HG03354 (cell line): ENCODE measurements around the gene IDNK.

ENCODE experiments used
- ATAC-seq: cut with Tn5 transposase; IDR thresholded peaks from one replicate; pipeline ENCODE4 v1.9.1; 2021; ENCODE audit warnings: mild to moderate bottlenecking; ENCODE audit not compliant: unreplicated experiment, poor library complexity, severe bottlenecking

Gene IDNK

DNA sequence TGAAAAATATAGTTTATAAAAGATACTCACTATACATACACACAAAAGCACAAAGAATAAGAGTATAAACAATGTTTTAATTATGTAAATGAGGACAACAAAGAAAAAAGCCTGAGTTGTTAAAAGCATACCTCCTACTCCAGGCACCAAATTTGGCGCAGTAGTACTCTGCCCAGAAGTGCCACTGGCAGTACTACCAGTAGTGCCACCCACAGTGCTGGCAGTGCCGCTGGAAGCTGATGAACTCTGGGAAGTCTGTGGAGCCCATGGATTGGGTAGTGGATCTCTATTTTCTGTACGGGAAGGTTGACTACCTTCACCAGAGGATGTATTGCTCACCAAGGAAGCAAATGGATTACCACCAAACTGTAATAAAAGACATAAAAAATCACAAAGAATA lies 54.7 kb downstream of the IDNK start:
- no peak for ATAC-seq

DNA sequence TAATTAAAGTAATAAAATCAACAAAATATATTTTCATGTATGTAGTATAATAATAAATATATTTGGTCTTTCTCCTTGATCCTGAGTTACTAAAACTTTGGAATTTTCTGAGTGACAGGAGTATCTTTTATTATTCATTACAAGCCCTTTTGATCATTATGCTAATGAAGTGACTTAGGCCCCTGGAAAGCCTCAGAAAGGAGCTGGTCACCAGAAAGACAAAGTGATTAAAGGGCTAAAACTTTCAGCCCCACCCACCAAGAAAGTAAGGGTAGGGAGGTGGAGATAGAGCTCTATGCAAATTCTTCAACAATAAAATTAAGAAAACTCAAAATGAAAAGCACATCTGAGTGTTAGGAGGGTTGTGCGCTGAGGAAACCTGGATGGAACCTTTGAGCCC lies 57.3 kb downstream of the IDNK start:
- no peak for ATAC-seq

DNA sequence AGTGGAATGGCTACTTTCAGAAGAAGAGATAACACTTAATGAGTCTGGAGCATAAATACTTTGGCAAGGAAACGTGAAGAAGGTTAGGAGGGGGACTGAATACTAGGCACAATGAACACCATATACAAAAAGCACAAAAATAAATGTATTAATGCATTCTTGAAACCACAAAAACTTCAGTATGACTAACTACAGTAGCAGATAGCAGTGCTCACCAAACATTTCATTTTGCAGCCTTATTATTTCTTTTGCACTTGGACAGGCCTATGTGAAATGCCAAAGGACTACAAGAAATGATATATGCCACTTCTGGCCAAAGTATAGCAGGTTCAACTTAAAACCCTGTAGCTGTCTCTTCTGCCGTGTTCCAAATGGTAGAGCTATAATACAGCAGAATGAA lies 58.5 kb downstream of the IDNK start:
- no peak for ATAC-seq

DNA sequence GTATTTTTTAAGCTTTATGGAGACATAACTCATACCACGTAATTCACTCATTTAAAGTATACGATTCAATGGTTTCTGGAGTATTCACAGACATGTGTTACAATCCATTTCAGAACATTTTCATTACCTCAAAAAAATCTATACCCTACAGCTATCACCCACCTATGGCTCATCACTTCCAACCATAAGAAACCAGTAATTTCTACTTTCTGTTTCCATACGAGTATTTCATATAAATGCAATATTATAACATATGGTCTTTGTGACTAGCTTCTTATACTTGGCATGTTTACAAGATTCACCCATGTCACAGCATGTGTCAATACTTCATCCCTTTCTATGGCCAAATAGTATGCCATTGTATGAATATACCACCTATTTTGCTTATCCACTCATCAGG lies 66.0 kb downstream of the IDNK start:
- no peak for ATAC-seq

DNA sequence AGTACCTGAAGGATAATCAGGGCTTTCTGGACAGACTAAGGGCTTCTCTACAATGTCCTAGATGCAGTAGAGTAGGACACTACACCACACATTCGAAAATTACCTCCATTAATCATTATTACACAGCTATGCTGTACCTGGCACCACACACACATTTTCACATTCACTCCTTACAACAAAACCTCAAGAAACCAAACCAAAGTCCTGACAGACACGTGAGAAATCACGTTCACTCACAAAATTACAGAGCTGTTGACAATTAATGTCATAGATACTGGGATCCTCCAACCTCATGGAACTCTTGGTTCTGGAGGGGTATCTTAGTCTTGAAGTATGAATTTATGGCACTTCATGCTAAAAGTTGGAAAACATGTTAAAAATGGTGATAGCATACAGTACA lies 68.5 kb downstream of the IDNK start:
- ATAC-seq: no peak
